DND-41 (cell line): ENCODE data around the gene CTIF.

Experiments used
- CTCF ChIP-seq: IDR thresholded peaks from 2 replicates; pipeline ENCODE4 v1.5.1; 2012; ENCODE audit warnings: borderline replicate concordance, low read length, moderate library complexity, mild to moderate bottlenecking; ENCODE audit not compliant: poor library complexity, severe bottlenecking; ENCODE audit errors: extremely low read depth
- EZH2 ChIP-seq: IDR thresholded peaks from 3 replicates; pipeline ENCODE4 v1.6.1; 2012; ENCODE audit warnings: borderline replicate concordance, low read depth, mild to moderate bottlenecking, moderate library complexity, low read length, inconsistent platforms; ENCODE audit not compliant: severe bottlenecking

- TF ChIP-seq CTCF (no peak), EZH2 (no peak)
Measured at GRCh38 chr18:48905513-48905912, 366.7 kb downstream of the CTIF start.
